H1 (cell line): ENCODE measurements around the gene RANBP17. TPM values are rescaled to one million over a fixed set of nuclear protein-coding genes. Genes with fewer than 3 reads are reported as not detected.

Experiments used
- CTCF ChIA-PET: fragments of 300-600 bp; sonication (Branson Sonifier 250); formaldehyde crosslinking; loops from one replicate; lab custom pipeline; 2021; ENCODE audit not compliant: partially characterized antibody; lab: Charles Lee
- POLR2A ChIA-PET: fragments of 300-600 bp; sonication (Branson Sonifier 250); formaldehyde crosslinking; loops from one replicate; lab custom pipeline; 2021; ENCODE audit warnings: inconsistent platforms; ENCODE audit not compliant: partially characterized antibody; lab: Charles Lee
- DNase-seq, 2 experiments: peaks; one replicate each; pipeline versions ENCODE4 v3.0.0 to v3.0.0-alpha.2; 2010 to 2022; ENCODE audit warnings: low spot score in 2 of 2, low read depth in 1 of 2, mixed read lengths in 1 of 2
- FAIRE-seq: peaks from 2 replicates; lab custom pipeline; 2011; peaks lifted over from hg19 to GRCh38; lab: Jason Lieb, UNC
- H2AFZ ChIP-seq: 2 replicates; pipeline ENCODE4 v1.8.1; 2012; ENCODE audit warnings: low read length, inconsistent platforms
- H2AK5ac ChIP-seq: 2 replicates; pipeline ENCODE4 v1.6.1; 2013; ENCODE audit warnings: low read depth, low read length
- H2BK120ac ChIP-seq: replicated peaks from 2 replicates; pipeline ENCODE3; 2013; ENCODE audit warnings: low read depth, low read length, inconsistent platforms
- H2BK12ac ChIP-seq: 2 replicates; pipeline ENCODE4 v1.6.1; 2013; ENCODE audit warnings: low read depth, low read length
- H2BK15ac ChIP-seq: 2 replicates; pipeline ENCODE4 v1.6.1; 2013; ENCODE audit warnings: low read length
- H2BK20ac ChIP-seq: 2 replicates; pipeline ENCODE4 v1.6.1; 2013; ENCODE audit warnings: low read length
- H2BK5ac ChIP-seq: 2 replicates; pipeline ENCODE4 v1.6.1; 2013; ENCODE audit warnings: low read depth, low read length
- H3K14ac ChIP-seq: 2 replicates; pipeline ENCODE4 v1.6.1; 2013; ENCODE audit warnings: inconsistent platforms; ENCODE audit not compliant: insufficient read length
- H3K18ac ChIP-seq: 2 replicates; pipeline ENCODE4 v1.6.1; 2013; ENCODE audit warnings: low read length; ENCODE audit errors: extremely low read depth
- H3K23ac ChIP-seq: 2 replicates; pipeline ENCODE4 v1.6.1; 2013; ENCODE audit warnings: inconsistent platforms; ENCODE audit not compliant: insufficient read length
- H3K23me2 ChIP-seq: 2 replicates; pipeline ENCODE4 v1.6.1; 2013; ENCODE audit warnings: low read depth, low read length
- H3K27ac ChIP-seq: 2 replicates; pipeline ENCODE4 v1.6.1; 2011; ENCODE audit warnings: low read depth, low read length, inconsistent platforms
- H3K27me3 ChIP-seq, 4 experiments: replicated peaks in 1 of 4; 1 replicate in 1 of 4; 2 replicates in 3 of 4; pipeline versions ENCODE4 v1.6.1 to v1.8.1; 2011 to 2013; ENCODE audit warnings: low read length in 3 of 4, mild to moderate bottlenecking in 3 of 4, inconsistent platforms in 2 of 4, mixed read lengths in 2 of 4, moderate library complexity in 1 of 4; ENCODE audit not compliant: control insufficient read depth in 3 of 4, insufficient read depth in 3 of 4; ENCODE audit errors: extremely low read depth in 1 of 4
- H3K36me3 ChIP-seq, 4 experiments: 2 replicates each; pipeline versions ENCODE4 v1.6.1 to v1.8.1; 2011 to 2013; ENCODE audit warnings: mild to moderate bottlenecking in 4 of 4, low read length in 3 of 4, moderate library complexity in 2 of 4, control low read depth in 1 of 4, inconsistent platforms in 1 of 4; ENCODE audit not compliant: insufficient read depth in 4 of 4, control insufficient read depth in 2 of 4
- H3K4ac ChIP-seq: replicated peaks from 2 replicates; pipeline ENCODE3; 2013; ENCODE audit warnings: low read length, low read depth, mixed read lengths, inconsistent platforms; ENCODE audit not compliant: insufficient read length
- H3K4me1 ChIP-seq, 4 experiments: replicated peaks in 1 of 4; 1 replicate in 1 of 4; 2 replicates in 3 of 4; pipeline versions ENCODE4 v1.6.1 to v1.8.1; 2011 to 2013; ENCODE audit warnings: low read length in 3 of 4, inconsistent platforms in 2 of 4, mixed read lengths in 1 of 4; ENCODE audit not compliant: insufficient read depth in 4 of 4, control insufficient read depth in 3 of 4
- H3K4me2 ChIP-seq, 2 experiments: 2 replicates each; pipeline versions ENCODE4 v1.6.1 to v1.8.1; 2011 to 2013; ENCODE audit warnings: low read depth in 2 of 2, low read length in 2 of 2, control low read depth in 1 of 2, inconsistent platforms in 1 of 2, mild to moderate bottlenecking in 1 of 2; ENCODE audit not compliant: insufficient read depth in 1 of 2
- H3K4me3 ChIP-seq, 4 experiments: fragments of 200-600, 300-600 bp in 1 of 4; sonication (generic), shearing (Covaris generic), sonication (Bioruptor Twin) in 1 of 4; 2 replicates each; pipeline versions ENCODE4 v1.5.1 to v1.8.1; 2011 to 2016; ENCODE audit warnings: low read length in 4 of 4, low read depth in 3 of 4, control low read depth in 2 of 4, inconsistent platforms in 2 of 4, mild to moderate bottlenecking in 2 of 4, mixed read lengths in 1 of 4, moderate library complexity in 1 of 4; ENCODE audit not compliant: insufficient read depth in 2 of 4; ENCODE audit errors: extremely low read depth in 1 of 4
- H3K56ac ChIP-seq: replicated peaks from 2 replicates; pipeline ENCODE3; 2013; ENCODE audit warnings: low read depth, mild to moderate bottlenecking, mixed read lengths, low read length, inconsistent platforms; ENCODE audit not compliant: insufficient read length
- H3K79me1 ChIP-seq: 2 replicates; pipeline ENCODE4 v1.6.1; 2013; ENCODE audit warnings: low read depth, low read length, control low read depth
- H3K79me2 ChIP-seq, 2 experiments: 2 replicates each; pipeline versions ENCODE4 v1.6.1 to v1.8.1; 2012 to 2013; ENCODE audit warnings: low read length in 2 of 2, mild to moderate bottlenecking in 2 of 2, inconsistent platforms in 1 of 2; ENCODE audit not compliant: insufficient read depth in 2 of 2, control insufficient read depth in 1 of 2
- H3K9ac ChIP-seq, 4 experiments: replicated peaks in 1 of 4; 1 replicate in 1 of 4; 2 replicates in 3 of 4; pipeline versions ENCODE4 v1.6.1 to v1.8.1; 2011 to 2013; ENCODE audit warnings: low read depth in 3 of 4, low read length in 3 of 4, control low read depth in 2 of 4, mild to moderate bottlenecking in 2 of 4, moderate library complexity in 2 of 4, inconsistent platforms in 1 of 4; ENCODE audit errors: extremely low read depth in 1 of 4
- H3K9me3 ChIP-seq, 2 experiments: 2 replicates each; pipeline versions ENCODE4 v1.6.1 to v1.8.1; 2012 to 2013; ENCODE audit warnings: mild to moderate bottlenecking in 2 of 2, moderate library complexity in 2 of 2, control low read depth in 1 of 2, inconsistent platforms in 1 of 2, low read depth in 1 of 2, low read length in 1 of 2, mixed read lengths in 1 of 2; ENCODE audit not compliant: insufficient read depth in 2 of 2
- H4K20me1 ChIP-seq, 2 experiments: replicated peaks in 1 of 2; 2 replicates each; pipeline versions ENCODE3 to v1.8.1; 2011 to 2013; ENCODE audit warnings: inconsistent platforms in 2 of 2, low read length in 2 of 2, mild to moderate bottlenecking in 1 of 2; ENCODE audit not compliant: insufficient read depth in 2 of 2, control insufficient read depth in 1 of 2
- H4K5ac ChIP-seq: 2 replicates; pipeline ENCODE4 v1.6.1; 2013; ENCODE audit warnings: low read length, low read depth, mixed read lengths, inconsistent platforms; ENCODE audit not compliant: insufficient read length
- H4K8ac ChIP-seq: 2 replicates; pipeline ENCODE4 v1.8.0; 2013; ENCODE audit warnings: mild to moderate bottlenecking, moderate library complexity, low read length, inconsistent platforms; ENCODE audit not compliant: insufficient read depth; ENCODE audit errors: extremely low read depth
- H4K91ac ChIP-seq: replicated peaks from 2 replicates; pipeline ENCODE3; 2013; ENCODE audit warnings: low read length, mixed read lengths, inconsistent platforms; ENCODE audit not compliant: insufficient read length
- CHD2 ChIP-seq: IDR thresholded peaks from 2 replicates; pipeline ENCODE4 v1.6.1; 2012; ENCODE audit warnings: low read length, improper control_type of control experiment
- CREB1 ChIP-seq: IDR thresholded peaks from 2 replicates; pipeline ENCODE4 v1.6.1; 2012; ENCODE audit warnings: inconsistent platforms
- GABPA ChIP-seq: IDR thresholded peaks from 2 replicates; pipeline ENCODE4 v1.6.1; 2011; ENCODE audit warnings: mild to moderate bottlenecking, low read length, moderate library complexity, borderline replicate concordance; ENCODE audit not compliant: insufficient read depth
- NANOG ChIP-seq: IDR thresholded peaks from 2 replicates; pipeline ENCODE4 v1.6.1; 2011; ENCODE audit warnings: low read length, low read depth, mild to moderate bottlenecking, inconsistent platforms; ENCODE audit not compliant: insufficient read depth, poor library complexity, severe bottlenecking
- PHF8 ChIP-seq: fragments of 200-600 bp; sonication (generic); conservative IDR thresholded peaks from 2 replicates; pipeline ENCODE4 v1.7.1; 2012; ENCODE audit warnings: low read depth, mild to moderate bottlenecking, inconsistent platforms, low read length, moderate library complexity
- RAD21 ChIP-seq, 2 experiments: IDR thresholded peaks in 1 of 2; conservative IDR thresholded peaks in 1 of 2; 2 replicates each; pipeline ENCODE4 v1.6.1; 2011; ENCODE audit warnings: low read depth in 2 of 2, low read length in 2 of 2, improper control_type of control experiment in 1 of 2, inconsistent platforms in 1 of 2, mild to moderate bottlenecking in 1 of 2, moderate library complexity in 1 of 2
- RBBP5 ChIP-seq: IDR thresholded peaks from 2 replicates; pipeline ENCODE4 v1.7.1; 2012; ENCODE audit warnings: low read depth, mild to moderate bottlenecking, inconsistent platforms, low read length, moderate library complexity, borderline replicate concordance
- RNF2 ChIP-seq: fragments of 200-900, 300-1000 bp; sonication (generic); IDR thresholded peaks from 2 replicates; pipeline ENCODE4 v1.7.1; 2016; ENCODE audit warnings: borderline replicate concordance, low read depth, mild to moderate bottlenecking, antibody characterized with exemption, low read length; ENCODE audit not compliant: poor library complexity, severe bottlenecking; ENCODE audit errors: missing control alignments
- SIN3A ChIP-seq, 2 experiments: IDR thresholded peaks in 1 of 2; conservative IDR thresholded peaks in 1 of 2; 2 replicates each; pipeline ENCODE4 v1.6.1; 2011 to 2012; ENCODE audit warnings: low read length in 2 of 2, improper control_type of control experiment in 1 of 2, low read depth in 1 of 2, mild to moderate bottlenecking in 1 of 2
- SIX5 ChIP-seq: IDR thresholded peaks from 2 replicates; pipeline ENCODE4 v1.6.1; 2011; ENCODE audit warnings: mild to moderate bottlenecking, low read depth, low read length
- SUZ12 ChIP-seq: fragments of 200-600 bp; sonication (generic); IDR thresholded peaks from 2 replicates; pipeline ENCODE4 v1.6.1; 2012; ENCODE audit warnings: mild to moderate bottlenecking, inconsistent platforms, low read length, moderate library complexity, mixed read lengths
- TAF7 ChIP-seq: optimal IDR thresholded peaks from 2 replicates; pipeline ENCODE3; 2011; ENCODE audit warnings: low read depth, mild to moderate bottlenecking, inconsistent platforms, low read length, moderate library complexity, borderline replicate concordance
- WGBS, 2 experiments: shearing (Covaris generic) in 1 of 2; methylation state at CpG; one replicate each; pipeline versions ENCODE4 v1.1.6 to v1.1.7; 2013 to 2015; ENCODE audit warnings: low lambda C conversion rate in 2 of 2, mixed read lengths in 2 of 2, inconsistent platforms in 1 of 2, low coverage in 1 of 2, missing lambda C conversion rate in 1 of 2; ENCODE audit not compliant: insufficient replicate concordance in 2 of 2, insufficient coverage in 1 of 2, insufficient read length in 1 of 2; ENCODE audit errors: extremely low coverage in 1 of 2, missing lambda C conversion rate in 1 of 2; 5-methylcytosine and 5-hydroxymethylcytosine counted together
- polyA plus RNA-seq, 7 experiments: library from polyadenylated mRNA; depleted of rRNA in 3 of 7; stranded (reverse) in 5 of 7; unstranded in 2 of 7; fragments of >200 nt in 5 of 7; fragments of 200-250 nt in 2 of 7; gene quantifications; 1 replicate in 5 of 7; 2 replicates in 1 of 7; 4 replicates in 1 of 7; pipeline versions ENCODE4 v1.2.1 to v1.2.3, GENCODE V29; 2011 to 2013; ENCODE audit warnings: missing spikeins in 2 of 7, mixed read lengths in 2 of 7
- total RNA-seq: library from RNA; stranded (reverse); fragmentation: NEBNext Ultra II Directional; extraction: Animal tissue kit (Norgen Biotek cat#: 25700); gene quantifications from 2 replicates; pipeline ENCODE4 v1.2.1, GENCODE V29; 2021

The RANBP17 gene
- total and polyA plus RNA-seq, 2 of the 8 experiments (the other 6 are each of a cell fraction or from before 2014, with no cell fraction given), result 8.6 to 21.3 TPM

DNA sequence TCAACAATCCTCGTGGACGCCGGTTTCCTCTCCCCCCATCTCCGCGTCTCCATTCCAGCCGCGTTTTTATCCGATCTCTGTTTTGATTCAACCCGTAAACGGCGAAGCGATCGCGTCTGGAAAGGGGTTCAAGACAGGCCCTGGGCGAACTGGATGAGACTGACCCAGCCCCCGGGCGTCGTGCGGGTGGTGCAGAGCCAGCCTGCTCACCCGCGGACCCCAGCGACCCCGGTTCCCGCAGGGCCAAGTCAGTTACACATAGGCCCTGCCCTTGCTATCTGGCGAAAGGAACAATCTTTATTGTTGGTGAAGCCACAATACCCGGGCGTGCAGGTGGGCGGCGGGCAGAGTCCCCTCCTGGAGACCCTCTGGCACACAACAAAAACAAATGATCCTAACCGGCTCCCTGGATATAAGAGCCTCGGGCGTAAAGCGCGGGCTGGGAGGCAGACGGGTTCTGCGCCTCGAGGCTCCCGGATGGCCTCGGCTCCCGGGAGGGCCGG is 449.1 kb downstream of the RANBP17 start:
- H4K5ac ChIP-seq, result no peak overlapping the region
- H2AK5ac ChIP-seq, result no peak overlapping the region
- no peak overlapping the region for H3K14ac ChIP-seq
- H3K36me3 ChIP-seq, result peaks cover 0 to 22% (median 0%) of the 10 kb centered on the region in 4 experiments; a peak in 1 of 8 replicates
- no peak overlapping the region for H3K27ac ChIP-seq
- peaks cover 19 to 44% of the 10 kb centered on the region in 2 experiments for H4K20me1 ChIP-seq
- DNase-seq (peak in 1 of 2 experiments; percentile 65), FAIRE-seq (no peak)
- H3K4ac ChIP-seq, result no peak overlapping the region
- no peak overlapping the region for H3K56ac ChIP-seq
- ChIA-PET CTCF (no interaction called here), POLR2A (interaction anchor here (1.9 kb wide), 1 partner anchor 19 kb away, joined by 5 read pairs; no protein-coding TSS in a partner anchor)
- no peak overlapping the region for H2BK15ac ChIP-seq
- H3K4me1 ChIP-seq, result peaks cover 0 to 38% (median 18%) of the 10 kb centered on the region in 4 experiments; a peak in 6 of 7 replicates
- H3K27me3 ChIP-seq, result peaks cover 93 to 100% (median 99%) of the 10 kb centered on the region in 4 experiments
- no peak overlapping the region for H2BK20ac ChIP-seq
- no peak overlapping the region for H2BK12ac ChIP-seq
- H2AFZ ChIP-seq, result no peak overlapping the region
- H4K8ac ChIP-seq, result no peak overlapping the region
- no peaks in the 10 kb centered on the region; a peak in 1 of 4 replicates for H3K9me3 ChIP-seq
- H4K91ac ChIP-seq, result no peak overlapping the region
- no peaks in the 10 kb centered on the region for H3K79me2 ChIP-seq
- no peak overlapping the region for H2BK120ac ChIP-seq
- H3K4me3 ChIP-seq, result peak overlapping the region in 1 of 4 experiments; percentile 50; a peak in 2 of 8 replicates
- no peaks in the 10 kb centered on the region for H3K79me1 ChIP-seq
- H3K18ac ChIP-seq, result no peak overlapping the region; the same call in 1 of the 2 replicates
- no peak overlapping the region for H3K23ac ChIP-seq
- H2BK5ac ChIP-seq, result no peak overlapping the region
- H3K9ac ChIP-seq, result no peak overlapping the region
- 5% methylated on average over 40 of the region's 41 CpGs; no CpG with 5 or more reads in 1 of the 2 experiments for WGBS, 2 experiments
- H3K4me2 ChIP-seq, result peak overlapping the region; percentile 55 to 74
- peaks cover 2% of the 10 kb centered on the region; the same call in 1 of the 2 replicates for H3K23me2 ChIP-seq
- TF ChIP-seq TAF7 (no peak), PHF8 (no peak), NANOG (no peak), SIN3A (conservative IDR thresholded peaks at IDR 0.05 in 1 of 2, IDR thresholded peaks at IDR 0.05 in 1 of 2; ENCODE audit: low read depth in 1 of 2, low read length in 2 of 2) (no peak), RAD21 (IDR thresholded peaks at IDR 0.05 in 1 of 2, conservative IDR thresholded peaks at IDR 0.05 in 1 of 2; ENCODE audit: low read depth in 2 of 2, low read length in 2 of 2) (no peak), SIX5 (no peak), CREB1 (no peak), SUZ12 (no peak; the same call in none of the 2 replicates), GABPA (no peak), CHD2 (no peak), RNF2 (peak; percentile 84), RBBP5 (no peak)
